NT2/D1 (cell line): ENCODE data around the gene HOXB7.

Experiments
- SUZ12 ChIP-seq: IDR thresholded peaks from 2 replicates; pipeline ENCODE4 v1.6.1; 2011; ENCODE audit not compliant: insufficient read length, insufficient read depth; ENCODE audit errors: extremely low read depth
- YY1 ChIP-seq: IDR thresholded peaks from 2 replicates; pipeline ENCODE4 v1.6.1; 2011; ENCODE audit not compliant: insufficient read length, insufficient read depth
- ZNF274 ChIP-seq: IDR thresholded peaks from 2 replicates; pipeline ENCODE4 v1.6.1; 2011; ENCODE audit warnings: mild to moderate bottlenecking, low read depth, low read length

DNA sequence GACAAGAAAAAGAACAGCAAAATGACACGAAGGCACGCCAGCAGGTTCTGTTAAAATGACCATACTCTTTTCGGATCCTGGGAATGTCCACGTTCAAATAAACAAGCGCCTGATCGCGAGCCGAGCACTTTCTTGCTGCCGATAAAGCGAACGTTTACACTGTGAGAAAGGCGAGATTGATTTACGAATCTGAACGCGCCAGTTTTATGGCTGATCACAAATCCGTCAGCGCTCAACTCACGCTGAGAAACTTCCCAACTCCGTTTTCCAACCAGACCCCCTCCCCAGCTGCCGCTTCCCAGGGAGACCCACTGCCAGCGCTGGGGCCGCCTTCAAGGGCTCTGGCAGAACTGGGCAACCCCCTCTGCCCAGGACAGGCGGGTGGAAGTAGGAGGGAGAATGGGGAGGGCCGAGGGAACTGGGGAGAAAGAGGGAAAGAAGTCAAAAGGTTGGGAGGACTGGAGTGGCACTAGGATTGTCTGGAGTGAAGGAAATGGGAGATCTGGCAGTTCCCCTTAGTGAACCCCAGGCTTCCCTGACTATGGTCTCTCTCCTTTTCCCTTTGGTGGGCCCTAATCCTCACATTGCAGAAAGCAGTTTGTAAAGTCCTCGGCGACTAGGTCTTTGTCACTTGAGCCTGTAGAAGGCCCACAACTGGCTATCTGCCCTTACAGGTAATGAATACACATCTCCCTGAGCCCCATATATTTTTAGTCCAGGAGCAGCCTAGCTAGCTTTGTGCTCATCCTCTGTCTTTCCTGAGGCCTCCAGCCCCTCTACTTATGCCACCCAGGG lies 39.6 kb downstream of the HOXB7 start:
- TF ChIP-seq SUZ12, result peak; percentile 28
- no peak for TF ChIP-seq YY1
- TF ChIP-seq ZNF274, result no peak
